CD14-positive monocyte (primary cell): ENCODE results near the gene THSD4. TPM values are rescaled to one million over a fixed set of nuclear protein-coding genes. Genes with fewer than 3 reads are reported as not detected.

Experiments
- DNase-seq, 3 donors: peaks; one replicate each; pipeline ENCODE4 v3.0.0-alpha.2; 2011 to 2022
- H2AFZ ChIP-seq: 2 replicates; pipeline ENCODE4 v1.6.0; 2012; ENCODE audit warnings: mild to moderate bottlenecking, low read depth, low read length, inconsistent platforms; ENCODE audit not compliant: insufficient read depth, poor library complexity, severe bottlenecking
- H3K27ac ChIP-seq, 2 donors: 1 replicate in 1 of 2; 2 replicates in 1 of 2; pipeline ENCODE4 v1.5.1; 2012 to 2013; ENCODE audit warnings: low read length in 2 of 2, control low read depth in 1 of 2, inconsistent platforms in 1 of 2, low read depth in 1 of 2, mild to moderate bottlenecking in 1 of 2
- H3K27me3 ChIP-seq, 2 donors: one replicate each; pipeline versions ENCODE4 v1.6.0 to v1.6.1; 2011 to 2013; ENCODE audit warnings: low read length in 2 of 2; ENCODE audit not compliant: control insufficient read depth in 2 of 2, insufficient read depth in 2 of 2
- H3K36me3 ChIP-seq, 2 donors: replicated peaks in 1 of 2; 1 replicate in 1 of 2; 2 replicates in 1 of 2; pipeline versions ENCODE4 v1.5.1 to v1.6.1; 2012 to 2013; ENCODE audit warnings: low read length in 2 of 2, control low read depth in 1 of 2, inconsistent platforms in 1 of 2, mild to moderate bottlenecking in 1 of 2; ENCODE audit not compliant: insufficient read depth in 2 of 2, control insufficient read depth in 1 of 2
- H3K4me1 ChIP-seq, 2 donors: 1 replicate in 1 of 2; 2 replicates in 1 of 2; pipeline versions ENCODE4 v1.5.1 to v1.6.1; 2012 to 2013; ENCODE audit warnings: low read length in 2 of 2, control low read depth in 1 of 2, inconsistent platforms in 1 of 2, mild to moderate bottlenecking in 1 of 2, moderate library complexity in 1 of 2; ENCODE audit not compliant: insufficient read depth in 2 of 2, control insufficient read depth in 1 of 2
- H3K4me2 ChIP-seq: replicated peaks from 2 replicates; pipeline ENCODE3; 2012; ENCODE audit warnings: low read length, moderate library complexity, mild to moderate bottlenecking; ENCODE audit not compliant: poor library complexity, severe bottlenecking; ENCODE audit errors: extremely low read depth
- H3K4me3 ChIP-seq, 3 experiments: fragments of 200-600 bp in 1 of 3; sonication (generic) in 1 of 3; replicated peaks in 1 of 3; 1 replicate in 2 of 3; 2 replicates in 1 of 3; pipeline ENCODE4 v1.5.1; 2011 to 2013; ENCODE audit warnings: low read length in 3 of 3, mild to moderate bottlenecking in 3 of 3, control low read depth in 2 of 3, low read depth in 2 of 3, inconsistent platforms in 1 of 3, moderate library complexity in 1 of 3
- H3K79me2 ChIP-seq: 2 replicates; pipeline ENCODE4 v1.6.0; 2012; ENCODE audit warnings: mild to moderate bottlenecking, control low read depth, inconsistent platforms, low read length, moderate library complexity; ENCODE audit not compliant: insufficient read depth
- H3K9ac ChIP-seq: 2 replicates; pipeline ENCODE4 v1.6.0; 2017; ENCODE audit warnings: low read length, mild to moderate bottlenecking; ENCODE audit not compliant: insufficient read depth, poor library complexity, severe bottlenecking
- H3K9me3 ChIP-seq, 2 donors: replicated peaks in 1 of 2; 1 replicate in 1 of 2; 2 replicates in 1 of 2; pipeline versions ENCODE4 v1.5.1 to v1.6.1; 2012 to 2013; ENCODE audit warnings: low read length in 2 of 2, control low read depth in 1 of 2; ENCODE audit not compliant: control insufficient read depth in 1 of 2, insufficient read depth in 1 of 2
- H4K20me1 ChIP-seq: 2 replicates; pipeline ENCODE4 v1.6.0; 2012; ENCODE audit warnings: mild to moderate bottlenecking, low read length, control low read depth, moderate library complexity; ENCODE audit not compliant: insufficient read depth
- H3K27ac Mint-ChIP-seq, 7 donors: one replicate each; pipeline ENCODE4 v1.8.0; 2020; ENCODE audit warnings: mild to moderate bottlenecking in 7 of 7, mixed read lengths in 7 of 7, moderate library complexity in 6 of 7, inconsistent platforms in 2 of 7
- H3K27me3 Mint-ChIP-seq, 3 donors: one replicate each; pipeline ENCODE4 v1.8.0; 2021 to 2022; ENCODE audit warnings: low read depth in 3 of 3, mild to moderate bottlenecking in 3 of 3, mixed read lengths in 3 of 3, moderate library complexity in 3 of 3, inconsistent platforms in 1 of 3
- H3K36me3 Mint-ChIP-seq, 2 donors: one replicate each; pipeline ENCODE4 v1.8.0; 2020; ENCODE audit warnings: mixed read lengths in 2 of 2, inconsistent platforms in 1 of 2, mild to moderate bottlenecking in 1 of 2
- H3K4me1 Mint-ChIP-seq: one replicate; pipeline ENCODE4 v1.8.0; 2020; ENCODE audit warnings: mild to moderate bottlenecking, mixed read lengths
- H3K4me3 Mint-ChIP-seq, 2 donors: one replicate each; pipeline ENCODE4 v1.8.0; 2020; ENCODE audit warnings: mild to moderate bottlenecking in 2 of 2, mixed read lengths in 2 of 2, moderate library complexity in 1 of 2
- H3K9me3 Mint-ChIP-seq, 7 donors: one replicate each; pipeline ENCODE4 v1.8.0; 2020 to 2022; ENCODE audit warnings: mixed read lengths in 7 of 7, mild to moderate bottlenecking in 6 of 7, moderate library complexity in 6 of 7, inconsistent platforms in 2 of 7
- WGBS: methylation state at CpG from one replicate; pipeline ENCODE4 v1.1.5; 2013; ENCODE audit warnings: missing lambda C conversion rate; ENCODE audit not compliant: insufficient coverage; 5-methylcytosine and 5-hydroxymethylcytosine counted together
- intact Hi-C, 2 donors: fragments of 100-400 bp; cut with micrococcal nuclease; formaldehyde crosslinking; loops; one replicate each; pipeline versions ENCODE4 v1.15.0 to v1.15.1; 2023
- polyA plus RNA-seq, 3 donors: library from polyadenylated mRNA; depleted of rRNA in 1 of 3; unstranded in 2 of 3; stranded (reverse) in 1 of 3; fragments of 300-500 nt in 2 of 3; fragments of >200 nt in 1 of 3; fragmentation: Illumina TruSeq in 2 of 3; gene quantifications; 1 replicate in 2 of 3; 2 replicates in 1 of 3; pipeline ENCODE4 v1.2.3, GENCODE V29; 2012 to 2021
- TF ChIP-seq, protein P1 (sequence below): fragments of 200-600 bp; IDR thresholded peaks from one replicate; pipeline ENCODE4 v1.8.0; 2022; ENCODE audit warnings: antibody characterized with exemption, mild to moderate bottlenecking

The THSD4 gene
- polyA plus RNA-seq, 3 donors = not detected

DNA sequence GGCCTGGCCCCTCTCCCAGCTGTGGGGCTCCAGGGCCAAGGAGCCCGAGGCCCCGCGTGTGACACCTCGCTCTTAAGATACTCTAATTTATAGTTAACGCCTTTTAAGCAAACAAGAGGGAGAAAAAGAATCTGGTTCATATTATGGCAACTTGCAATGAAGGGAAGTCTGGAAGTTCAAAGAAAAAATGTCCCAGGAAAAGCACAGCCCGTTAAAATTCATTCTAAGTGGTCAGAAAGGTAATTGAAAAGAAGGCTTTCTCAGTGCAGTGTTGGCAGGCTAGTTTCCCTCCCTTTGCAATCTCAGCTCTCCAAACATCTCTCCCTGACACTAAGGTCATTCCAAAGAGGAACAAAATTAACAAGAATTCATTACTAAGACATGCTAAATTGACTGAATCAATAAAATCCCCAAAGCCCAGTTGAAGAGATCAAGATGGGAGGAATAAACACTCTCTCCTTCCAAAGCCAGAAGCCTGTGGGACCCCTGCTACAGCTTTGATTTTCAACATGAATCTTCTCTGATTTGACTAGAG, 339.3 kb downstream of the THSD4 start:
- no peak overlapping the region for H3K9ac ChIP-seq
- H3K4me1 Mint-ChIP-seq = no peaks in the 10 kb centered on the region
- 100% methylated on average over 4 of the region's 6 CpGs for WGBS

DNA sequence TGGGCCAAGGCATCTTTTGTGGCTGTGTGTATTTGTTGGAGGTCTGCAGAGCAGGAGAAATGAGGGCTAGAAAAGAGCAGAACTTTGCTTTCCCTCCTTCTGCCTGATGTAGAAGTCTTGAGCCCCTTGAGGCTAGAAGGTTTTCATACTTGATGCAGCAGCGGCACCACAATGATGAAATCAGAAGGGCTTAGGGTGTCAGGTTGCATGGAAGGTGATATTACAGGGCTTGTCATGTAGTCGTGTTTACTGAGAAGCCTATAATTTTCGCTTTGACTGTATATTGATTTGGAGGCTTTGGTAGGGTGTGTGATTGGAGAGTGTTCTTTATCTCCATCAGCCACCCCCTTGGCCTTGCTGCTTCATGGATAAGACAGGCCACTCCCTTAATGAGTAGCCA, 339.8 kb downstream of the THSD4 start:
- TF ChIP-seq, protein P1, sequence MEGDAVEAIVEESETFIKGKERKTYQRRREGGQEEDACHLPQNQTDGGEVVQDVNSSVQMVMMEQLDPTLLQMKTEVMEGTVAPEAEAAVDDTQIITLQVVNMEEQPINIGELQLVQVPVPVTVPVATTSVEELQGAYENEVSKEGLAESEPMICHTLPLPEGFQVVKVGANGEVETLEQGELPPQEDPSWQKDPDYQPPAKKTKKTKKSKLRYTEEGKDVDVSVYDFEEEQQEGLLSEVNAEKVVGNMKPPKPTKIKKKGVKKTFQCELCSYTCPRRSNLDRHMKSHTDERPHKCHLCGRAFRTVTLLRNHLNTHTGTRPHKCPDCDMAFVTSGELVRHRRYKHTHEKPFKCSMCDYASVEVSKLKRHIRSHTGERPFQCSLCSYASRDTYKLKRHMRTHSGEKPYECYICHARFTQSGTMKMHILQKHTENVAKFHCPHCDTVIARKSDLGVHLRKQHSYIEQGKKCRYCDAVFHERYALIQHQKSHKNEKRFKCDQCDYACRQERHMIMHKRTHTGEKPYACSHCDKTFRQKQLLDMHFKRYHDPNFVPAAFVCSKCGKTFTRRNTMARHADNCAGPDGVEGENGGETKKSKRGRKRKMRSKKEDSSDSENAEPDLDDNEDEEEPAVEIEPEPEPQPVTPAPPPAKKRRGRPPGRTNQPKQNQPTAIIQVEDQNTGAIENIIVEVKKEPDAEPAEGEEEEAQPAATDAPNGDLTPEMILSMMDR = no peak
- DNase-seq = no peak
- Mint-ChIP-seq H3K9me3 (peaks cover 0 to 2% (median 0%) of the 10 kb centered on the region in 7 donors), H3K4me1 (no peaks in the 10 kb centered on the region), H3K4me3 (no peak overlapping the region), H3K36me3 (no peaks in the 10 kb centered on the region), H3K27me3 (peaks cover 9 to 12% (median 12%) of the 10 kb centered on the region in 3 donors), H3K27ac (no peak overlapping the region)
- Histone ChIP-seq H3K4me1 (no peaks in the 10 kb centered on the region), H3K79me2 (no peaks in the 10 kb centered on the region), H3K36me3 (no peaks in the 10 kb centered on the region), H3K9ac (no peak overlapping the region), H4K20me1 (no peaks in the 10 kb centered on the region), H3K4me3 (no peak overlapping the region), H3K27me3 (peaks cover 0 to 4% of the 10 kb centered on the region in 2 donors), H3K9me3 (no peaks in the 10 kb centered on the region), H3K4me2 (no peak overlapping the region), H2AFZ (no peak overlapping the region), H3K27ac (no peak overlapping the region)
- 100% methylated on average over 1 of the region's 3 CpGs for WGBS
- intact Hi-C loops = no loop called here

More for the DNA sequence above, 339.3 kb downstream of the THSD4 start:
- no peaks in the 10 kb centered on the region for H4K20me1 ChIP-seq
- peaks cover 0 to 4% of the 10 kb centered on the region in 2 donors for H3K27me3 ChIP-seq
- H3K79me2 ChIP-seq = no peaks in the 10 kb centered on the region
- peaks cover 0 to 2% (median 0%) of the 10 kb centered on the region in 7 donors for H3K9me3 Mint-ChIP-seq
- intact Hi-C loops = no loop called here
- H3K9me3 ChIP-seq = no peaks in the 10 kb centered on the region
- no peak overlapping the region for H3K4me3 ChIP-seq
- TF ChIP-seq, protein P1 = no peak
- no peak overlapping the region for H3K4me2 ChIP-seq
- H3K4me3 Mint-ChIP-seq = no peak overlapping the region
- no peak overlapping the region for H3K27ac Mint-ChIP-seq
- peaks cover 9 to 16% (median 12%) of the 10 kb centered on the region in 3 donors for H3K27me3 Mint-ChIP-seq
- H3K27ac ChIP-seq = no peak overlapping the region
- no peaks in the 10 kb centered on the region for H3K36me3 ChIP-seq
- no peaks in the 10 kb centered on the region for H3K36me3 Mint-ChIP-seq
- no peak overlapping the region for H2AFZ ChIP-seq
- H3K4me1 ChIP-seq = no peaks in the 10 kb centered on the region
- DNase-seq = no peak
